Neural progenitor cell (in vitro differentiated cells): ENCODE measurements around the gene SPDYE2B. TPM values are rescaled to one million over a fixed set of nuclear protein-coding genes. Genes with fewer than 3 reads are reported as not detected.

Experiments
- small RNA-seq: library from RNA; depleted of rRNA; stranded (forward); fragments of <200 nt; gene quantifications from one replicate; pipeline ENCODE3, GENCODE V24; 2015
- total RNA-seq: library from RNA; depleted of rRNA; stranded (reverse); fragments of >200 nt; gene quantifications from 2 replicates; pipeline ENCODE4 v1.2.3, GENCODE V29; 2015; ENCODE audit warnings: low replicate concordance

SPDYE2B gene
- total RNA-seq, 1 donor from 2014 or later: not detected

Small RNA genes lying within 50 kb of the gene (small RNA-seq; reads per million reads assigned to genes)
- gene AC105052.3: not detected
- gene UPK3BL1: not detected

Other genes starting within 250 kb of the SPDYE2B start
- gene ORAI2, start 216.7 kb upstream of the SPDYE2B start, total RNA-seq: 15.7 and 21.9 TPM in 2 replicates
- gene ALKBH4, start 185.5 kb upstream of the SPDYE2B start, total RNA-seq: 6.5 and 50.7 TPM in 2 replicates
- 16.9 and 31.8 TPM in 2 replicates for gene LRWD1, start 185.3 kb upstream of the SPDYE2B start, total RNA-seq
- gene POLR2J, start 171.4 kb upstream of the SPDYE2B start, total RNA-seq: 11.4 and 26.2 TPM in 2 replicates
- 0.99 and 3.9 TPM in 2 replicates for gene RASA4B, start 132.5 kb upstream of the SPDYE2B start, total RNA-seq
- gene UPK3BL2, start 106.6 kb upstream of the SPDYE2B start, total RNA-seq: 0.21 and 0.77 TPM in 2 replicates
- gene SPDYE2, start 99.1 kb upstream of the SPDYE2B start, total RNA-seq: not detected in 2 replicates
- gene POLR2J3, start 77.7 kb upstream of the SPDYE2B start, total RNA-seq: 14.1 and 21.2 TPM in 2 replicates
- gene RASA4, start 33.6 kb upstream of the SPDYE2B start, total RNA-seq: 6.1 and 22.8 TPM in 2 replicates
- 12.7 and 18.8 TPM in 2 replicates for gene UPK3BL1, start 7.5 kb upstream of the SPDYE2B start, total RNA-seq
- 1.7 and 2.6 TPM in 2 replicates for gene POLR2J2, start 21.3 kb downstream of the SPDYE2B start, total RNA-seq
- 16.6 and 19.9 TPM in 2 replicates for gene FAM185A, start 98.7 kb downstream of the SPDYE2B start, total RNA-seq